MM.1S (cell line): Measurements from ENCODE around the gene TTC7B.

Source experiments
- DNase-seq: peaks from one replicate; pipeline ENCODE4 v3.0.0-alpha.2; 2015
- H2AFZ ChIP-seq: fragments of 300-600 bp; sonication (generic); 2 replicates; pipeline ENCODE4 v1.6.0; 2016; ENCODE audit warnings: antibody characterized with exemption, low read length
- H3F3A ChIP-seq: fragments of 300-600 bp; sonication (generic); 2 replicates; pipeline ENCODE4 v1.6.1; 2016; ENCODE audit warnings: mild to moderate bottlenecking, antibody characterized with exemption, low read length, moderate library complexity, mixed read lengths; ENCODE audit not compliant: insufficient read depth
- H3K27ac ChIP-seq: fragments of 300-600 bp; sonication (generic); 2 replicates; pipeline ENCODE4 v1.5.1; 2016; ENCODE audit warnings: mild to moderate bottlenecking, low read length
- H3K27me3 ChIP-seq: fragments of 300-600 bp; sonication (generic); replicated peaks from 2 replicates; pipeline ENCODE4 v1.6.0; 2016; ENCODE audit warnings: low read length; ENCODE audit not compliant: insufficient read depth
- H3K36me3 ChIP-seq: fragments of 300-600 bp; sonication (generic); replicated peaks from 2 replicates; pipeline ENCODE4 v1.6.1; 2016; ENCODE audit warnings: mild to moderate bottlenecking, low read length, mixed read lengths; ENCODE audit not compliant: insufficient read depth
- H3K4me1 ChIP-seq: fragments of 300-600 bp; sonication (generic); 2 replicates; pipeline ENCODE4 v1.6.1; 2016; ENCODE audit warnings: low read length, mixed read lengths
- H3K4me2 ChIP-seq: fragments of 300-600 bp; sonication (generic); 2 replicates; pipeline ENCODE4 v1.6.0; 2016; ENCODE audit warnings: low read depth, low read length
- H3K4me3 ChIP-seq: fragments of 300-600 bp; sonication (generic); 2 replicates; pipeline ENCODE4 v1.5.1; 2016; ENCODE audit warnings: low read length, mixed read lengths
- H3K79me2 ChIP-seq: fragments of 300-600 bp; sonication (generic); 2 replicates; pipeline ENCODE4 v1.6.1; 2016; ENCODE audit warnings: mixed run types, low read length, mixed read lengths
- H3K9ac ChIP-seq: fragments of 300-600 bp; sonication (generic); 2 replicates; pipeline ENCODE4 v1.6.1; 2016; ENCODE audit warnings: low read length, mixed read lengths
- H3K9me2 ChIP-seq: fragments of 300-600 bp; sonication (generic); replicated peaks from 2 replicates; pipeline ENCODE4 v1.6.1; 2016; ENCODE audit warnings: mild to moderate bottlenecking, low read length, mixed read lengths; ENCODE audit not compliant: insufficient read depth
- H3K9me3 ChIP-seq: fragments of 300-600 bp; sonication (generic); replicated peaks from 2 replicates; pipeline ENCODE4 v1.6.1; 2016; ENCODE audit warnings: mild to moderate bottlenecking, low read length, mixed read lengths; ENCODE audit not compliant: insufficient read depth
- H4K20me1 ChIP-seq: fragments of 300-600 bp; sonication (generic); 2 replicates; pipeline ENCODE4 v1.6.1; 2016; ENCODE audit warnings: mild to moderate bottlenecking, low read length, moderate library complexity, mixed read lengths; ENCODE audit not compliant: insufficient read depth
- CTCF ChIP-seq: fragments of 300-600 bp; sonication (generic); IDR thresholded peaks from 2 replicates; pipeline ENCODE4 v1.5.1; 2016; ENCODE audit warnings: antibody characterized with exemption, low read length, mixed read lengths
- EZH2 ChIP-seq: fragments of 300-600 bp; sonication (generic); optimal IDR thresholded peaks from 2 replicates; pipeline ENCODE3; 2017; ENCODE audit warnings: low read depth, mild to moderate bottlenecking, antibody characterized with exemption, low read length, mixed read lengths
- EZH2phosphoT487 ChIP-seq: fragments of 300-600 bp; sonication (generic); IDR thresholded peaks from 2 replicates; pipeline ENCODE4 v1.6.1; 2018; ENCODE audit warnings: antibody characterized with exemption, low read length

TTC7B gene

GRCh38 chr14:90676912-90677311 is 139.3 kb downstream of the TTC7B start:
- TF ChIP-seq EZH2 (no peak), EZH2phosphoT487 (no peak), CTCF (no peak)
- no peak overlapping the region for H3K9ac ChIP-seq
- no peak overlapping the region for H3K4me3 ChIP-seq
- no peaks in the 10 kb centered on the region for H3K79me2 ChIP-seq
- H3K4me2 ChIP-seq = no peak overlapping the region
- H4K20me1 ChIP-seq = no peaks in the 10 kb centered on the region
- no peaks in the 10 kb centered on the region for H3F3A ChIP-seq
- H3K36me3 ChIP-seq = no peaks in the 10 kb centered on the region
- H3K27ac ChIP-seq = no peak overlapping the region
- H3K27me3 ChIP-seq = no peaks in the 10 kb centered on the region
- H2AFZ ChIP-seq = no peak overlapping the region
- no peaks in the 10 kb centered on the region for H3K9me2 ChIP-seq
- no peaks in the 10 kb centered on the region for H3K9me3 ChIP-seq
- no peak for DNase-seq
- no peaks in the 10 kb centered on the region for H3K4me1 ChIP-seq

GRCh38 chr14:90676356-90676755 is 139.9 kb downstream of the TTC7B start:
- Histone ChIP-seq H3F3A (no peaks in the 10 kb centered on the region), H3K36me3 (no peaks in the 10 kb centered on the region), H3K27me3 (no peaks in the 10 kb centered on the region), H3K4me1 (no peaks in the 10 kb centered on the region), H3K9me3 (no peaks in the 10 kb centered on the region), H3K4me3 (no peak overlapping the region), H4K20me1 (no peaks in the 10 kb centered on the region), H3K79me2 (no peaks in the 10 kb centered on the region), H3K9ac (no peak overlapping the region), H3K27ac (no peak overlapping the region), H3K4me2 (no peak overlapping the region), H3K9me2 (no peaks in the 10 kb centered on the region), H2AFZ (no peak overlapping the region)
- TF ChIP-seq EZH2 (no peak), CTCF (no peak), EZH2phosphoT487 (no peak)
- no peak for DNase-seq

GRCh38 chr14:90675399-90675798 is 140.8 kb downstream of the TTC7B start:
- H3K27me3 ChIP-seq = no peaks in the 10 kb centered on the region
- no peak overlapping the region for H3K9ac ChIP-seq
- H3K4me3 ChIP-seq = no peak overlapping the region
- H3F3A ChIP-seq = no peaks in the 10 kb centered on the region
- no peak overlapping the region for H3K4me2 ChIP-seq
- no peak overlapping the region for H3K27ac ChIP-seq
- H3K9me3 ChIP-seq = no peaks in the 10 kb centered on the region
- no peaks in the 10 kb centered on the region for H3K9me2 ChIP-seq
- H2AFZ ChIP-seq = no peak overlapping the region
- H3K4me1 ChIP-seq = no peaks in the 10 kb centered on the region
- DNase-seq = no peak
- no peaks in the 10 kb centered on the region for H4K20me1 ChIP-seq
- H3K79me2 ChIP-seq = no peaks in the 10 kb centered on the region
- TF ChIP-seq EZH2phosphoT487 (no peak), EZH2 (no peak), CTCF (no peak)
- no peaks in the 10 kb centered on the region for H3K36me3 ChIP-seq
